GM21447 (cell line): ENCODE data around the gene NR2F2.

Experiments
- ATAC-seq: cut with Tn5 transposase; IDR thresholded peaks from one replicate; pipeline ENCODE4 v1.9.1; 2021; ENCODE audit not compliant: unreplicated experiment

NR2F2 gene

GRCh38 chr15:96330450-96331143 is at the start of gene NR2F2:
TSS of gene NR2F2 (plus strand) at chr15:96330700. CDS start at chr15:96332106, 1,406 bp downstream.
- ATAC-seq: peak; percentile 67

- no peak for ATAC-seq
Observed at GRCh38 chr15:96285305-96285704, 45.2 kb upstream of the NR2F2 start.

GRCh38 chr15:96285729-96286254 is 44.7 kb upstream of the NR2F2 start:
- ATAC-seq: no peak

GRCh38 chr15:96290679-96291078 is 39.8 kb upstream of the NR2F2 start:
- ATAC-seq: no peak

- no peak for ATAC-seq
Observed at GRCh38 chr15:96292635-96293034, 37.9 kb upstream of the NR2F2 start.

- no peak for ATAC-seq
Observed at GRCh38 chr15:96293441-96293840, 37.1 kb upstream of the NR2F2 start.

- ATAC-seq: no peak
Observed at GRCh38 chr15:96294766-96295165, 35.7 kb upstream of the NR2F2 start.

- no peak for ATAC-seq
Observed at GRCh38 chr15:96296264-96296663, 34.2 kb upstream of the NR2F2 start.

GRCh38 chr15:96297783-96298182 is 32.7 kb upstream of the NR2F2 start:
- no peak for ATAC-seq

GRCh38 chr15:96298217-96298616 is 32.3 kb upstream of the NR2F2 start:
- no peak for ATAC-seq

- no peak for ATAC-seq
Observed at GRCh38 chr15:96300836-96301235, 29.7 kb upstream of the NR2F2 start.

GRCh38 chr15:96303503-96304056 is 26.9 kb upstream of the NR2F2 start:
- ATAC-seq: no peak

GRCh38 chr15:96304839-96305238 is 25.7 kb upstream of the NR2F2 start:
- no peak for ATAC-seq

GRCh38 chr15:96306321-96306720 is 24.2 kb upstream of the NR2F2 start:
- no peak for ATAC-seq

GRCh38 chr15:96307856-96308394 is 22.6 kb upstream of the NR2F2 start:
- no peak for ATAC-seq

GRCh38 chr15:96309143-96309660 is 21.3 kb upstream of the NR2F2 start:
- ATAC-seq: no peak

- ATAC-seq: no peak
Observed at GRCh38 chr15:96311256-96311955, 19.1 kb upstream of the NR2F2 start.

GRCh38 chr15:96311956-96312294 is 18.6 kb upstream of the NR2F2 start:
- ATAC-seq: no peak

- ATAC-seq: no peak
Observed at GRCh38 chr15:96312641-96313335, 17.7 kb upstream of the NR2F2 start.

- no peak for ATAC-seq
Observed at GRCh38 chr15:96314518-96314917, 16.0 kb upstream of the NR2F2 start.

- no peak for ATAC-seq
Observed at GRCh38 chr15:96314963-96315362, 15.5 kb upstream of the NR2F2 start.
